Activated CD4-positive, alpha-beta memory T cell treated with anti-CD3 and anti-CD28 coated beads for 36 hours (primary cell): Measurements from ENCODE around the gene ANO4. TPM values are rescaled to one million over a fixed set of nuclear protein-coding genes. Genes with fewer than 3 reads are reported as not detected.

Source experiments
- CTCF ChIA-PET: fragments of 350-600 bp; sonication (Branson Sonifier 250); formaldehyde crosslinking; loops from one replicate; lab custom pipeline; 2021; ENCODE audit warnings: antibody characterized with exemption, inconsistent platforms; lab: Charles Lee
- POLR2A ChIA-PET: fragments of 350-600 bp; sonication (Branson Sonifier 250); formaldehyde crosslinking; loops from one replicate; lab custom pipeline; 2021; ENCODE audit warnings: antibody characterized with exemption; lab: Charles Lee
- DNase-seq: peaks from one replicate; pipeline ENCODE4 v3.0.0-alpha.2; 2020
- H3K27ac Mint-ChIP-seq: one replicate; pipeline ENCODE4 v1.8.0; 2021; ENCODE audit warnings: mixed read lengths
- H3K27me3 Mint-ChIP-seq: one replicate; pipeline ENCODE4 v1.8.0; 2021; ENCODE audit warnings: mixed read lengths
- H3K36me3 Mint-ChIP-seq: one replicate; pipeline ENCODE4 v1.8.0; 2021; ENCODE audit warnings: mixed read lengths
- H3K4me1 Mint-ChIP-seq: one replicate; pipeline ENCODE4 v1.8.0; 2021; ENCODE audit warnings: low read depth, mixed read lengths
- H3K4me3 Mint-ChIP-seq: one replicate; pipeline ENCODE4 v1.8.0; 2021; ENCODE audit warnings: mild to moderate bottlenecking, mixed read lengths
- H3K9me3 Mint-ChIP-seq: one replicate; pipeline ENCODE4 v1.8.0; 2021; ENCODE audit warnings: mixed read lengths
- intact Hi-C: fragments of 100-400 bp; cut with micrococcal nuclease; formaldehyde crosslinking; loops from one replicate; pipeline ENCODE4 v1.15.1; 2023
- total RNA-seq, 2 experiments: library from RNA; stranded (reverse); gene quantifications; one replicate each; pipeline ENCODE4 v1.2.3, GENCODE V29; 2021

Gene ANO4
- total RNA-seq, 2 experiments from 2014 or later, result not detected

GRCh38 chr12:100991102-100991501 lies 196.5 kb downstream of the ANO4 start:
- ChIA-PET POLR2A (no interaction called here), CTCF (no interaction called here)
- H3K4me1 Mint-ChIP-seq, result no peaks in the 10 kb centered on the region
- no peaks in the 10 kb centered on the region for H3K9me3 Mint-ChIP-seq
- H3K4me3 Mint-ChIP-seq, result no peak overlapping the region
- H3K27ac Mint-ChIP-seq, result no peak overlapping the region
- no peak for DNase-seq
- intact Hi-C loops, result no loop called here
- no peaks in the 10 kb centered on the region for H3K36me3 Mint-ChIP-seq
- peaks cover 2% of the 10 kb centered on the region for H3K27me3 Mint-ChIP-seq

GRCh38 chr12:100992194-100992593 lies 197.6 kb downstream of the ANO4 start:
- ChIA-PET POLR2A (no interaction called here), CTCF (interaction anchor here (0.6 kb wide), 1 partner anchor 216 kb away, joined by 3 read pairs; no protein-coding TSS in a partner anchor)
- no peaks in the 10 kb centered on the region for H3K4me1 Mint-ChIP-seq
- no peak overlapping the region for H3K27ac Mint-ChIP-seq
- intact Hi-C loops, result no loop called here
- no peak for DNase-seq
- H3K27me3 Mint-ChIP-seq, result peaks cover 2% of the 10 kb centered on the region
- H3K4me3 Mint-ChIP-seq, result no peak overlapping the region
- H3K36me3 Mint-ChIP-seq, result no peaks in the 10 kb centered on the region
- no peaks in the 10 kb centered on the region for H3K9me3 Mint-ChIP-seq

- H3K27me3 Mint-ChIP-seq, result no peaks in the 10 kb centered on the region
- no peak overlapping the region for H3K27ac Mint-ChIP-seq
- POLR2A ChIA-PET, result no interaction called here
- no peaks in the 10 kb centered on the region for H3K4me1 Mint-ChIP-seq
- DNase-seq, result no peak
- H3K4me3 Mint-ChIP-seq, result no peak overlapping the region
- intact Hi-C loops, result no loop called here
- CTCF ChIA-PET, result no interaction called here
- no peaks in the 10 kb centered on the region for H3K36me3 Mint-ChIP-seq
- H3K9me3 Mint-ChIP-seq, result no peaks in the 10 kb centered on the region
These were observed 199.4 kb downstream of the ANO4 start for GRCh38 chr12:100993916-100994450.

- Mint-ChIP-seq H3K4me1 (no peaks in the 10 kb centered on the region), H3K27me3 (no peaks in the 10 kb centered on the region), H3K4me3 (no peak overlapping the region), H3K27ac (no peak overlapping the region), H3K9me3 (no peaks in the 10 kb centered on the region), H3K36me3 (no peaks in the 10 kb centered on the region)
- no peak for DNase-seq
- ChIA-PET CTCF (no interaction called here), POLR2A (no interaction called here)
- intact Hi-C loops, result no loop called here
These were observed 200.6 kb downstream of the ANO4 start for GRCh38 chr12:100995201-100995600.

GRCh38 chr12:100995771-100996170 lies 201.2 kb downstream of the ANO4 start:
- no peak overlapping the region for H3K4me3 Mint-ChIP-seq
- no peak overlapping the region for H3K27ac Mint-ChIP-seq
- H3K36me3 Mint-ChIP-seq, result no peaks in the 10 kb centered on the region
- H3K4me1 Mint-ChIP-seq, result no peaks in the 10 kb centered on the region
- no peak for DNase-seq
- intact Hi-C loops, result no loop called here
- no peaks in the 10 kb centered on the region for H3K9me3 Mint-ChIP-seq
- CTCF ChIA-PET, result no interaction called here
- H3K27me3 Mint-ChIP-seq, result no peaks in the 10 kb centered on the region
- POLR2A ChIA-PET, result no interaction called here

- H3K4me3 Mint-ChIP-seq, result no peak overlapping the region
- intact Hi-C loops, result no loop called here
- H3K9me3 Mint-ChIP-seq, result no peaks in the 10 kb centered on the region
- POLR2A ChIA-PET, result no interaction called here
- no peak overlapping the region for H3K27ac Mint-ChIP-seq
- H3K36me3 Mint-ChIP-seq, result no peaks in the 10 kb centered on the region
- no peaks in the 10 kb centered on the region for H3K27me3 Mint-ChIP-seq
- H3K4me1 Mint-ChIP-seq, result no peaks in the 10 kb centered on the region
- CTCF ChIA-PET, result no interaction called here
- no peak for DNase-seq
These were observed 207.1 kb downstream of the ANO4 start for GRCh38 chr12:101001669-101002068.

- Mint-ChIP-seq H3K27me3 (no peaks in the 10 kb centered on the region), H3K4me1 (no peaks in the 10 kb centered on the region), H3K36me3 (no peaks in the 10 kb centered on the region), H3K27ac (no peak overlapping the region), H3K9me3 (no peaks in the 10 kb centered on the region), H3K4me3 (no peak overlapping the region)
- no peak for DNase-seq
- ChIA-PET CTCF (no interaction called here), POLR2A (no interaction called here)
- intact Hi-C loops, result no loop called here
These were observed 208.3 kb downstream of the ANO4 start for GRCh38 chr12:101002696-101003419.

GRCh38 chr12:101004898-101005297 lies 210.3 kb downstream of the ANO4 start:
- H3K4me3 Mint-ChIP-seq, result no peak overlapping the region
- CTCF ChIA-PET, result no interaction called here
- intact Hi-C loops, result no loop called here
- no peaks in the 10 kb centered on the region for H3K36me3 Mint-ChIP-seq
- no peak overlapping the region for H3K27ac Mint-ChIP-seq
- peaks cover 12% of the 10 kb centered on the region for H3K9me3 Mint-ChIP-seq
- DNase-seq, result no peak
- POLR2A ChIA-PET, result no interaction called here
- no peaks in the 10 kb centered on the region for H3K4me1 Mint-ChIP-seq
- H3K27me3 Mint-ChIP-seq, result no peaks in the 10 kb centered on the region

GRCh38 chr12:101009274-101009673 lies 214.7 kb downstream of the ANO4 start:
- no peak overlapping the region for H3K27ac Mint-ChIP-seq
- no peaks in the 10 kb centered on the region for H3K4me1 Mint-ChIP-seq
- no peak for DNase-seq
- H3K36me3 Mint-ChIP-seq, result no peaks in the 10 kb centered on the region
- H3K4me3 Mint-ChIP-seq, result no peak overlapping the region
- H3K27me3 Mint-ChIP-seq, result no peaks in the 10 kb centered on the region
- ChIA-PET POLR2A (no interaction called here), CTCF (no interaction called here)
- H3K9me3 Mint-ChIP-seq, result peaks cover 18% of the 10 kb centered on the region
- intact Hi-C loops, result no loop called here

- Mint-ChIP-seq H3K36me3 (no peaks in the 10 kb centered on the region), H3K27ac (no peak overlapping the region), H3K9me3 (peaks cover 18% of the 10 kb centered on the region), H3K4me1 (no peaks in the 10 kb centered on the region), H3K4me3 (no peak overlapping the region), H3K27me3 (no peaks in the 10 kb centered on the region)
- ChIA-PET POLR2A (no interaction called here), CTCF (no interaction called here)
- no peak for DNase-seq
- intact Hi-C loops, result no loop called here
These were observed 216.3 kb downstream of the ANO4 start for GRCh38 chr12:101010896-101011295.

GRCh38 chr12:101013993-101014392 lies 219.4 kb downstream of the ANO4 start:
- Mint-ChIP-seq H3K27me3 (peaks cover 3% of the 10 kb centered on the region), H3K4me1 (no peaks in the 10 kb centered on the region), H3K4me3 (no peak overlapping the region), H3K27ac (no peak overlapping the region), H3K36me3 (no peaks in the 10 kb centered on the region), H3K9me3 (peaks cover 14% of the 10 kb centered on the region)
- DNase-seq, result no peak
- ChIA-PET CTCF (no interaction called here), POLR2A (no interaction called here)
- intact Hi-C loops, result no loop called here

- CTCF ChIA-PET, result no interaction called here
- Mint-ChIP-seq H3K9me3 (peaks cover 4% of the 10 kb centered on the region), H3K36me3 (no peaks in the 10 kb centered on the region), H3K27me3 (peaks cover 3% of the 10 kb centered on the region), H3K4me1 (no peaks in the 10 kb centered on the region), H3K27ac (no peak overlapping the region), H3K4me3 (no peak overlapping the region)
- POLR2A ChIA-PET, result no interaction called here
- DNase-seq, result no peak
- intact Hi-C loops, result no loop called here
These were observed 220.5 kb downstream of the ANO4 start for GRCh38 chr12:101015044-101015443.

- ChIA-PET POLR2A (no interaction called here), CTCF (no interaction called here)
- Mint-ChIP-seq H3K4me1 (no peaks in the 10 kb centered on the region), H3K27me3 (peaks cover 3% of the 10 kb centered on the region), H3K27ac (no peak overlapping the region), H3K4me3 (no peak overlapping the region), H3K9me3 (no peaks in the 10 kb centered on the region), H3K36me3 (no peaks in the 10 kb centered on the region)
- intact Hi-C loops, result no loop called here
- DNase-seq, result no peak
These were observed 224.0 kb downstream of the ANO4 start for GRCh38 chr12:101018540-101018939.
